Skin of body (tissue), 2 donors: Measurements from ENCODE around the gene CIROP. TPM values are rescaled to one million over a fixed set of nuclear protein-coding genes. Genes with fewer than 3 reads are reported as not detected.
"Not testable (repeated sequence)": the region's sequence is repeated elsewhere in the genome, so short reads cannot be mapped to it uniquely, and the experiment has no call there.

Experiments used
- DNase-seq: peaks from one replicate; lab custom pipeline; 2025; lab: John Stamatoyannopoulos, UW
- total RNA-seq: library from RNA; depleted of rRNA; stranded (reverse); fragments of >200 nt; gene quantifications from one replicate; pipeline ENCODE4 v1.2.3, GENCODE V29; 2014

CIROP gene
- total RNA-seq, 1 donor from 2014 or later: not detected

- DNase-seq: no peak
Observed at GRCh38 chr14:23115039-23115731, 10.4 kb upstream of the CIROP start.

DNA sequence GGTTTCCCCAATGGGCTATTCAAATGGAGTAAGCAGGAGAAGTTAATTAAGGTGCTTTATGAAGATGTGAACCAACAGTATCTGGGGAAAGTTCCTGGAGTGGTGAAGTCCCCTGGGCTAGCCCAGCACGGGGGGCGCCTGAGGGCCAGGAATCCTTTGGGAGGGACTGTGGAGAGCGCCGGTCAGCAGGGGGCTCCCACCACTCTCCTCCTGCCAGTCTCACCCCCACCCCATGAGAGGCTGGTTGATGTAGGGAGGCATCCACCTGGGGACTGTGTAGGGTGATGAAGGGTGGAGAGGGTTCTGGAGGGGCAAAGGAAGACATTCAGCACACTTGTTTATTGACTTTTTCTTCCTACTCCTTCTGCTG lies 9.9 kb upstream of the CIROP start:
- DNase-seq: no peak

DNA sequence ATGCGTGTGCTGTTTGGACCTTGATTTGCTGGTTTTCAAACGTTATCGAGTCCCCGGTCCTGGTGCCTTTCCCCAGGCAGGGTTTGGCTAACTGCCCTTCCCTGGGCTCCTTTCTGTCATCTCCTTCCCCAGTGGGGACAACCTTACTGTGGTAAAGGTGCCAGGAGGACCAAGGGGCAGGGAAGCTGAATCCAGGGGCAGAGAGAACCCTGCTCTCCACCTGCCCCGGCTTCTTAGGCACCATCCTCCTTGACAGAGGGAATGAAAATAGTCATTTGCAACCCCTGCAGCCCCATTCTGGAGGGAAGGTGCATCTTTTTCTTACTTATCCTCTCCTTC lies 9.3 kb upstream of the CIROP start:
- no peak for DNase-seq

GRCh38 chr14:23113431-23114119 lies 8.8 kb upstream of the CIROP start:
- DNase-seq: no peak

DNA sequence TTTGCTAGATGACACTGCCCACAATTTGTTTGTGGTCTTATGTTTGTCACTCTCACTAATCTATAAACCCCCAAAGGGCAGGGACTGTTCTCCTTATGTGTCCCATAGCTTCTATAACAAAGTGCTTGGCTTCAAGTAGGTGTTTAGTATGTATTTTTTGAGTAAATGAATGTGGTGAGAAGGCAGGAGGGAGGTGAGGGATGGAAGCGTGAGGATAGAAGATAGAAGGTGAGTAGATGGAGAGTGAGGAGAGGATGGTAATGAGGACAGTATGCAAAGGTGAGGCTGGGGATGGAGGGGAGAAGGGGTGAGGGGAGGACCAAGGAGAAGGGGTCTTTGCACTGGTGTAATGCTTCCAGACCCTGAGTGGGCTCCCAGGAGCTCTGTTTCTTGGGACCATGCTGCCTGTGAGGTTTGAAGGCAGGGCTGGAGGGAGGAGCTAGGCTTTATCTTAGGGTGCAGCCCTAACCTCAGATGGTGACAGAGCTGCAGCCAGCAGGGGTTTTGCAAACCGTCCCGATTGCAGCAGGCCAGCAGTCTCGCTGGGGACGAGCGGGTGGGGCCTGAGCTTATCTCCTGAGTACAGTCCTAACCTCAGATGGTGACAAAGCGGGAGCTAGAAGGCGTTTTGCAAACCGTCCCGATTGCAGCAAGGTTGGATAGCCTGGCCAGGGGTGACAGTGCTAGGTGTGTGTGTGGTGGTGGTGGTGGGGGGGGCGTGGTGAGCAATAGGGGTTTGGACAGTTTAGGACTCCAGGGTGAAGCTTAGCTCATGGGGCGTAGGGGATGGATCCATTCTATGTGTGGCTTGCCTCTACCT lies 7.8 kb upstream of the CIROP start:
- DNase-seq: no peak

DNA sequence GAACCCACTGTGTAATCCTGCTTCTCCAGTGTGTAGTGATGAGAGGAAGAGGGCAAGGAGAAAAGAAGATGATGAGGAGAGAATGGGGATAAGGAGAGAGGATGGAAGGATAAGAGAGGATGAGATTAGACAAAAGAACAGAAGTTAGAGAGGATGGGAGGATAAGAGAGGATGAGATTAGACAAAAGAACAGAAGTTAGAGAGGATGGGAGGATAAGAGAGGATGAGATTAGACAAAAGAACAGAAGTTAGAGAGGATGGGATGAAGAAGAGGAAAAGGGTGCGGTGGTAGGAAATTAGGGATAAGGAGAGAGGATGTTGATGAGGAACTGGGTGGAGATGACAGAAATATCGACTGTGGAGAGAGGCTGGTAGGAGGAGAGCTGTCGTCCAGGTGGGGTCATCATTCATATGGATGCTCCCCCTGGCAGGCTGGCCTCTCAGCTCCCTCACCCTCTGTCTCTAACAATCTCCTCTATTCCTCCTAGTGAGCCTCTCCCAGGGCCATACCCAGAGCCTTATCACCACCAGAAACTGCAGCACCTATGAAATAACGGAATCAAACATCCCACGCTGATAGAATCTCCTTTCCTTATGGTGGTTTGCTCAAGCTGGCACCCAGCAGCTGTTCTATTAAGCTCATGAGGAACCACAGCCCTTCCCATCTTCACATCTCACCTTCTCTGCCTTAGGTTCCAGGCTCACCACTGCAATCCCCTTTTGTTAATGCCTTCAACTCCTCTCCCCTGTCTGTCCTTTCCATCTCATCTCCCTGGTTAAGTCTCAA lies 6.0 kb upstream of the CIROP start:
- no peak for DNase-seq

- DNase-seq: no peak
Observed at GRCh38 chr14:23109769-23110168, 5.0 kb upstream of the CIROP start.

DNA sequence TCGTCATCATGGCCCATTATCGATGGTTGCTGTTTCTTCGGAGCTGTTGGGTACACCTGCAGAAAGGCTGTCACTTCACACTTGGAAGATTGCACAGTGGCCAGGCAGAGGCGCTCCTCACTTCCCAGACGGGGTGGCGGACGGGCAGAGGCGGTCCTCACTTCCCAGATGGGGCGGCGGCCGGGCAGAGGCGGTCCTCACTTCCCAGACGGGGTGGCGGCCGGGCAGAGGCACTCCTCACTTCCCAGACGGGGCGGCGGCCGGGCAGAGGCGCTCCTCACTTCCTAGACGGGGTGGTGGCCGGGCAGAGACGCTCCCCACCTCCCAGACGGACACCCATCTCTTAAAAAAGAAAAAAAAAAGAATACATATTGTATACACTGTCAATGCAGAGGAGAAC lies 3.4 kb upstream of the CIROP start:
- DNase-seq: not testable (repeated sequence)

GRCh38 chr14:23107620-23108019 lies 2.8 kb upstream of the CIROP start:
- DNase-seq: not testable (repeated sequence)

DNA sequence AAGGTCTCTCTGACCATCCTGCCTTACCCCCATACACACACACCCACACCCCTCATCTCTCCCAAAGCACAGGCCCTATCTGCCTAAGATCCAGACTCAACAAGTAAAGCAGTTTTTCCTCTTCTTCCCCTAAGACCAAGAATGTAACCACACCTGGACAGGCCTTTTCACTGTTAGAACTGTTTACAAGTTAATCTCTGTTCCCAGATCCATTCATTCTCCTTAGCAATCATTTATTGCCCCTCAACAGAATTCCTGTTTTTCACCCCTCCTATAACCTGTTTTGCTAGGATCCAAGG lies 1.9 kb upstream of the CIROP start:
- no peak for DNase-seq

DNA sequence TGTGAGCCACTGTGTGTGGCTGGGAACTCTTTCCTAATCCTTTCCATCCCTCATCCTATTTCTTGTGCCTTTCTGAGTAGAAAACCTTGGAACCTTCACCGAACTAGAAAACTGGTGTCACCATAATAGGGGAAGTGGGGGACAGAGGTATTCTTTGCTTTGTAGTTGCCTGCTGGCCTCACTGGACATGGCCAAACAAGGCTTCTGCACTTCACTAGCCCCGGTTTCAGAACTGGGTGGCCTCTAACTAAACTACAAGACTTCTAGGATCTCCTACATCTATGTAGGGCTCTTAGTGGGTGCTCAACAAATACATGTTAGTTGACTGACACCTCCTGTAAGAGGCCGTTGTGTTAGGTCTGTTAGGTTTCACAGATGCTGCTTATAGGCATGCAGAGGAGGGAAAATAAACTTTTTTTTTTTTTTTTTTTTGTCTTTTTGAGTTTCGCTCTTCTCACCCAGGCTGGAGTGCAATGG lies 597 bp upstream of the CIROP start:
- DNase-seq: no peak

DNA sequence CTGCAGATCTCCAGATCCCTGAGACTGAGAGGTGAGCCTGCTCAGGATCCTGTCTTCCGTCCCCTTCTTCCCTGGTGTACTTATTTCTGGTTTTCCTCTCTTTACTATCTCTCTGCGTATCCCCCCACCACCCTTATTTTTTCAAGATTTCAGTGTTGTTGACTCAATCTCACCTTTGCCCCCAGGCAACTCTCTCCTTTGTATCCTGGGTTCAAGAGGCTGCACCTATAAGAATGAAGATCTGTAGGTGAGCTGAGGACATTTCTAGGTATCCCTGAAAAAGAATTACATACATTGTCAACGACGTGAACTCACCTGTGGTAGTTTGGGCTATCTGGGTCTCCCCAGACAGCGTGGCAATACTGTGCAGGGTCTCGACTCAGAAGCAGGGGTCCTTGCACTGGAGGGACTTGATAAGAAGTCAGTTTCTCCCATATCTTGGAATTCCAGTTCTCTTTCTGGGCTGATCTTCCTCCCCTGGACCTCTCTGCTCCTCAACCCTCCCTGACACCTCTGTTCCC lies 659 bp downstream of the CIROP start:
- no peak for DNase-seq

GRCh38 chr14:23103581-23103980 lies 1.2 kb downstream of the CIROP start:
- no peak for DNase-seq

DNA sequence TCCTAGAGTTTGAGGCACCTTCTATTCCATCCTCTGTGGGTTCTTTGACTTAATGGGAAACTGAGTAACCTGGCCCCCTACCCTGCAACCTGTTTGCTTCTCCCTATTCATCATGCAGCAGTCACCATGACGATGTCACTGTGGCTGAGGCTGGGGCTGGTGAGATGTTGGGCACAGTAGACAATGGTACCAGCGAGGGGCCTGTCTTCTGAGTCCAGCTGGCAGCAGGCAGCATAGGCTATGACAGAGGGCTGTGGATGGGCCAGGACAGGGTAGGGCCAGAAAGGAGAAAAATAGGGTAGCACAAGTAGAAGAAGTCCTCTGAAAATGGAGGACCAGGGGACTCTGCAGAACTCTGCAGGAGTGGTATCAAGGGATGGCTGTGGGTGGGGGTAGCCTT lies 2.0 kb downstream of the CIROP start:
- no peak for DNase-seq

DNA sequence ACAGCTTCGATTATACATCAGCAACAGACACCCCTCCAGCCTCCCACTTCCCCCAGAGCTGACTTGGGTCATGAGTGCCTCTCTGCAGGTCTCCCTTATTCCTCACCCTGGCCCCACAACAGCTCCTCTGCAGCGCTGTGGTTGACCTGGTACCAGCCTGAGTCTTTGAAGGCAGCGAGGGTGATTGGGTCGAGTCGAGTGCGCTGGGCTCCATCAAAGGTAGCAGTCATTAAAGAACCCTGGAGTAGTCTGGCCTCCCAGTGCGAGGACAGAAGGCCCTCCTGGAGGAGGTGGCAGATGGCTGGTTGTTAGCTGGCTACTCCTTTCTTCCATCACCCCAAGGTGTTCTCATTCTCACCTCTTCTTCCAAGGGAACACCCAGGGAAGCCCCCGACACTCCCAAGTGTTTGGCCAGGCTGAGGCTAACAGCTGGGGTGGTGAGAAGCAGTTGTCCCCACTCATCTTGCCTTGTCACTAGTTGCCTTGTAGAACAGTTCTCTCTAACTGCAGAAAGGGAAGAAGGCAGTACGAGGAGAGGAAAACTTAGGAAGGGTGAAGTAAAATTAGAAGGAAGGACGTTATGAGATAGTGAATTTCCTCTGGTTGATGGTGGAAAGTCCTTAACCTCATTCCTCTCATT lies 2.7 kb downstream of the CIROP start:
- no peak for DNase-seq

GRCh38 chr14:23101213-23101970 lies 3.4 kb downstream of the CIROP start:
- no peak for DNase-seq

DNA sequence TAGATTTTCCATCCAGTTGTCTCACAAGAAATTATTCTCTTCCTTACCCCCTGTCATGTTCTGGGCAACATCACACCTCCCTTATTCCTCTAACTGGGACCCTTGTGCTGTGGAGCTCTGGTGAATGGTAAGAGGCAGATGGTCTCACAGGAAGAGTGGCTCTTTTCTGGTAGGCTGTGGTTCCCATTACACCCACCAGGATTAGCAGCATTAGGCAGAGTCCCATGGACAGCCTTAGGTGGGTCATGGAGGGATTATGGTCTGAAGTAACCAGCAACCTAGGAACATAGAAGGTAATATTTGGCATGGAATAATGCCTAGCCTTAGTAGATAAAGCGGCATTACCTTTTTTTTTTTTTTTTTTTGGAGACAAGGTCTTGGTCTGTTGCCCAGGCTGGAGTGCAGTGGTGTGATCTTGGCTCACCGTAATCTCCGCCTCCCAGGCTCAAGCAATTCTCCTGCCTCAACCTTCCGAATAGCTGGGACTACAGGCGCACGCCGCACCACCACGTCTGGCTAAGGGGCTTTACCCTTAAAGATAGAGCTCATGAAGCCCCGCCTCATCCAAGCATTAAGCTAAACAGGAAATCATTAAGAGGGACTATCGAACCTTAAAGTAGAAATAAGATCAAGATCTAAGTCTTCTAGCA lies 5.5 kb downstream of the CIROP start:
- no peak for DNase-seq

DNA sequence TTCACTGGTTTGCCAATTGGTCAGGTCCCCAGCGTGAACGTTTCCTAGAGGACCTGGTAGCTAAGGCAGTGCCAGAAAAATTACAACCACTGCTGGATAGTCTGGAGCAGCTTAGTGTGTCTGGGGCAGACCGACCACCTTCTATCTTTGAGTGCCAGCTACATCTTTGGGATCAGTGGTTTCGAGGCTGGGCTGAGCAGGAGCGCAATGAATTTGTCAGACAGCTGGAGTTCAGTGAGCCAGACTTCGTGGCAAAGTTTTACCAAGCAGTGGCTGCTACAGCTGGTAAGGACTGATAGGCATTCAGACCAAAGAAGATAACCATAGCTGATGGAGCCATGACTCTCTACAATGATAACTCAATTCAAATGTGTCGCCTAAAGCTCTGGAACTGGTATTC lies 7.0 kb downstream of the CIROP start:
- DNase-seq: no peak

DNA sequence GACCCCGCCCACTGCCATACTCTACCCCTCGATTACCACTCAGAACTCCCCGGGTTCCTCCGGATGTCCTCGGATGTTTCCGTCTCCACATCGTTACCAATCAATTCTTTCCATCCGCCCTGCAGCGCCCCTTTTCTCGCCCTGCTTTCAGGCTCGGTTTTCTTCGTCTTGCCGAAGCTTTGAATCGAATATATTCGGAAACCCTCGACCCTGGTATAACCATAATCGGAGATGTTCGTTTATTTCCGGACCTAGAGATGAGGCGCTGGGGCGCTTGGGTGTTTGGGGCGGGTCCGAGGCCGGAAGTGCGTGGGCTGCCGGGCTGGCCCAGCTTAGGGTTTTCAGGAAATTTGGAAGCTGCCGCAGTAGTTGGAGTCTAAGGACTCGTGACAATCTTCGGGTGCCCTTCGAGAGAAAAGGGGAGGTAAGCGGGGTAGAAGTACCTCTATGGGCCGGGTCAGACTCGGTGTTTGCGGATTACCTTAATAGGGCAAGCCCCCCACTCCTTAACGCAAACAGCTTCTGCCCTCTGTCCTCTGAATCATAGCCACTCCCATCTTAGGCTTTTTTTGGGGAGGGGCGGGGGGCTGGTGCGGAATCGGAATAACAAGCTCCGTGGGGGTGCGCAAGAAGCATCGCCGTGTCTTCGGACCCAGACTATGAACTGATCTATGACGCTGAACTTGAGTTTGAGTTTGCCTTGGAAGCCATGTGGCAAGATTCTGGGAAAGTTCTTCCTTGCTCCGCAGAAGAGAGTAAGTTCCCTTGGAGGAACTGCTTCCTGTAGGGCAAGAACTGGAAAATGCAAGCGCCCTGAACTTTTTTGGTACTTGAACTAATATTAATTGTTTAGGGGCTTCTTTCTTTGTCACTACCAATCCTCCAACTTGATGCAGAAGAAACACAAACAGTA lies 9.3 kb downstream of the CIROP start, which contains the start of gene C14orf119:
Gene C14orf119, plus strand, starts transcription at position 310 of the 913 bp plus-strand sequence. CDS start 2,154 bp downstream, outside the sequence.
- DNase-seq: no peak
